Activated naive CD8-positive, alpha-beta T cell treated with anti-CD3 and anti-CD28 coated beads for 36 hours (primary cell): Measurements from ENCODE around the gene REXO5. TPM values are rescaled to one million over a fixed set of nuclear protein-coding genes. Genes with fewer than 3 reads are reported as not detected.
"Not testable (repeated sequence)": the region's sequence is repeated elsewhere in the genome, so short reads cannot be mapped to it uniquely, and the experiment has no call there.

Experiments
- DNase-seq: peaks from one replicate; pipeline ENCODE4 v3.0.0; 2021
- H3K27ac Mint-ChIP-seq: one replicate; pipeline ENCODE4 v1.8.0; 2022; ENCODE audit warnings: mild to moderate bottlenecking, moderate library complexity, mixed read lengths
- H3K27me3 Mint-ChIP-seq: one replicate; pipeline ENCODE4 v1.8.0; 2022; ENCODE audit warnings: mild to moderate bottlenecking, mixed read lengths
- H3K36me3 Mint-ChIP-seq: one replicate; pipeline ENCODE4 v1.8.0; 2021; ENCODE audit warnings: mild to moderate bottlenecking, mixed read lengths
- H3K4me1 Mint-ChIP-seq: one replicate; pipeline ENCODE4 v1.8.0; 2021; ENCODE audit warnings: mixed read lengths
- H3K4me3 Mint-ChIP-seq: one replicate; pipeline ENCODE4 v1.8.0; 2022; ENCODE audit warnings: mild to moderate bottlenecking, moderate library complexity, mixed read lengths
- H3K9me3 Mint-ChIP-seq: one replicate; pipeline ENCODE4 v1.8.0; 2022; ENCODE audit warnings: mixed read lengths
- total RNA-seq, 2 experiments: library from RNA; stranded (reverse); gene quantifications; one replicate each; pipeline ENCODE4 v1.2.3, GENCODE V29; 2021

REXO5 gene
- total RNA-seq, 2 experiments from 2014 or later, result 14.4 to 14.8 TPM

- H3K4me1 Mint-ChIP-seq, result peaks cover 5% of the 10 kb centered on the region
- H3K27me3 Mint-ChIP-seq, result no peaks in the 10 kb centered on the region
- no peak for DNase-seq
- H3K4me3 Mint-ChIP-seq, result no peak overlapping the region
- H3K36me3 Mint-ChIP-seq, result peaks cover 9% of the 10 kb centered on the region
- no peak overlapping the region for H3K27ac Mint-ChIP-seq
- H3K9me3 Mint-ChIP-seq, result no peaks in the 10 kb centered on the region
Measured at GRCh38 chr16:20850981-20851380, 44.7 kb downstream of the REXO5 start.

- Mint-ChIP-seq H3K27me3 (no peaks in the 10 kb centered on the region), H3K4me3 (no peak overlapping the region), H3K9me3 (no peaks in the 10 kb centered on the region), H3K27ac (no peak overlapping the region), H3K4me1 (peaks cover 5% of the 10 kb centered on the region), H3K36me3 (peaks cover 9% of the 10 kb centered on the region)
- DNase-seq, result no peak
Measured at GRCh38 chr16:20851601-20852000, 45.3 kb downstream of the REXO5 start.

GRCh38 chr16:20853143-20853542 is 46.8 kb downstream of the REXO5 start:
- DNase-seq, result no peak
- Mint-ChIP-seq H3K27me3 (no peaks in the 10 kb centered on the region), H3K4me3 (no peak overlapping the region), H3K36me3 (peaks cover 9% of the 10 kb centered on the region), H3K9me3 (no peaks in the 10 kb centered on the region), H3K4me1 (peaks cover 5% of the 10 kb centered on the region), H3K27ac (no peak overlapping the region)

GRCh38 chr16:20853981-20854620 is 47.8 kb downstream of the REXO5 start:
- no peaks in the 10 kb centered on the region for H3K27me3 Mint-ChIP-seq
- H3K4me3 Mint-ChIP-seq, result no peak overlapping the region
- H3K27ac Mint-ChIP-seq, result no peak overlapping the region
- H3K4me1 Mint-ChIP-seq, result peaks cover 5% of the 10 kb centered on the region
- no peaks in the 10 kb centered on the region for H3K9me3 Mint-ChIP-seq
- peaks cover 9% of the 10 kb centered on the region for H3K36me3 Mint-ChIP-seq
- DNase-seq, result no peak

- H3K27me3 Mint-ChIP-seq, result no peaks in the 10 kb centered on the region
- peaks cover 3% of the 10 kb centered on the region for H3K4me1 Mint-ChIP-seq
- peaks cover 14% of the 10 kb centered on the region for H3K36me3 Mint-ChIP-seq
- H3K9me3 Mint-ChIP-seq, result no peaks in the 10 kb centered on the region
- DNase-seq, result no peak
- H3K4me3 Mint-ChIP-seq, result no peak overlapping the region
- H3K27ac Mint-ChIP-seq, result no peak overlapping the region
Measured at GRCh38 chr16:20854963-20855362, 48.6 kb downstream of the REXO5 start.

GRCh38 chr16:20857281-20857680 is 51.0 kb downstream of the REXO5 start:
- H3K27ac Mint-ChIP-seq, result no peak overlapping the region
- H3K4me1 Mint-ChIP-seq, result no peaks in the 10 kb centered on the region
- no peak overlapping the region for H3K4me3 Mint-ChIP-seq
- H3K9me3 Mint-ChIP-seq, result no peaks in the 10 kb centered on the region
- H3K27me3 Mint-ChIP-seq, result no peaks in the 10 kb centered on the region
- H3K36me3 Mint-ChIP-seq, result peaks cover 14% of the 10 kb centered on the region
- no peak for DNase-seq

GRCh38 chr16:20859229-20859628 is 52.9 kb downstream of the REXO5 start:
- H3K9me3 Mint-ChIP-seq, result no peaks in the 10 kb centered on the region
- H3K36me3 Mint-ChIP-seq, result peaks cover 14% of the 10 kb centered on the region
- DNase-seq, result no peak
- no peak overlapping the region for H3K4me3 Mint-ChIP-seq
- peaks cover 3% of the 10 kb centered on the region for H3K4me1 Mint-ChIP-seq
- H3K27ac Mint-ChIP-seq, result no peak overlapping the region
- H3K27me3 Mint-ChIP-seq, result no peaks in the 10 kb centered on the region

- Mint-ChIP-seq H3K36me3 (peaks cover 17% of the 10 kb centered on the region), H3K9me3 (no peaks in the 10 kb centered on the region), H3K27ac (no peak overlapping the region), H3K4me1 (peaks cover 8% of the 10 kb centered on the region), H3K27me3 (no peaks in the 10 kb centered on the region), H3K4me3 (no peak overlapping the region)
- DNase-seq, result no peak
Measured at GRCh38 chr16:20859699-20860098, 53.4 kb downstream of the REXO5 start.

- no peak for DNase-seq
- Mint-ChIP-seq H3K36me3 (peaks cover 13% of the 10 kb centered on the region), H3K9me3 (no peaks in the 10 kb centered on the region), H3K4me3 (no peak overlapping the region), H3K4me1 (peaks cover 10% of the 10 kb centered on the region), H3K27ac (no peak overlapping the region), H3K27me3 (no peaks in the 10 kb centered on the region)
Measured at GRCh38 chr16:20860361-20860760, 54.0 kb downstream of the REXO5 start.

GRCh38 chr16:20860995-20861394 is 54.7 kb downstream of the REXO5 start:
- DNase-seq, H3K27me3 Mint-ChIP-seq, H3K9me3 Mint-ChIP-seq, H3K27ac Mint-ChIP-seq, H3K4me3 Mint-ChIP-seq: not testable (repeated sequence)
- H3K4me1 Mint-ChIP-seq, result peaks cover 15% of the 10 kb centered on the region
- peaks cover 10% of the 10 kb centered on the region for H3K36me3 Mint-ChIP-seq

- H3K27me3 Mint-ChIP-seq, result no peaks in the 10 kb centered on the region
- no peak overlapping the region for H3K27ac Mint-ChIP-seq
- no peak for DNase-seq
- no peaks in the 10 kb centered on the region for H3K9me3 Mint-ChIP-seq
- peaks cover 20% of the 10 kb centered on the region for H3K4me1 Mint-ChIP-seq
- H3K4me3 Mint-ChIP-seq, result no peak overlapping the region
- peaks cover 15% of the 10 kb centered on the region for H3K36me3 Mint-ChIP-seq
Measured at GRCh38 chr16:20862162-20862960, 56.0 kb downstream of the REXO5 start.

GRCh38 chr16:20864376-20864775 is 58.0 kb downstream of the REXO5 start:
- not testable (repeated sequence) for H3K9me3 Mint-ChIP-seq, DNase-seq, H3K27me3 Mint-ChIP-seq, H3K4me3 Mint-ChIP-seq, H3K27ac Mint-ChIP-seq
- Mint-ChIP-seq H3K4me1 (peaks cover 22% of the 10 kb centered on the region), H3K36me3 (peaks cover 15% of the 10 kb centered on the region)

- no peak overlapping the region for H3K4me3 Mint-ChIP-seq
- no peaks in the 10 kb centered on the region for H3K27me3 Mint-ChIP-seq
- H3K27ac Mint-ChIP-seq, result no peak overlapping the region
- peaks cover 9% of the 10 kb centered on the region for H3K36me3 Mint-ChIP-seq
- no peak for DNase-seq
- peaks cover 22% of the 10 kb centered on the region for H3K4me1 Mint-ChIP-seq
- H3K9me3 Mint-ChIP-seq, result no peaks in the 10 kb centered on the region
Measured at GRCh38 chr16:20865420-20866131, 59.2 kb downstream of the REXO5 start.

GRCh38 chr16:20866145-20866772 is 59.9 kb downstream of the REXO5 start:
- no peak overlapping the region for H3K4me3 Mint-ChIP-seq

GRCh38 chr16:20866801-20867200 is 60.5 kb downstream of the REXO5 start:
- H3K4me1 Mint-ChIP-seq, result peaks cover 25% of the 10 kb centered on the region
- H3K4me3 Mint-ChIP-seq, result no peak overlapping the region
- H3K27me3 Mint-ChIP-seq, result no peaks in the 10 kb centered on the region
- no peak for DNase-seq
- no peaks in the 10 kb centered on the region for H3K9me3 Mint-ChIP-seq
- H3K36me3 Mint-ChIP-seq, result peaks cover 12% of the 10 kb centered on the region
- no peak overlapping the region for H3K27ac Mint-ChIP-seq

More at GRCh38 chr16:20866145-20866772, 59.9 kb downstream of the REXO5 start:
- H3K27me3 Mint-ChIP-seq, result no peaks in the 10 kb centered on the region
- DNase-seq, result no peak
- peaks cover 22% of the 10 kb centered on the region for H3K4me1 Mint-ChIP-seq
- no peaks in the 10 kb centered on the region for H3K9me3 Mint-ChIP-seq
- peak overlapping the region; percentile 10 for H3K27ac Mint-ChIP-seq
- peaks cover 12% of the 10 kb centered on the region for H3K36me3 Mint-ChIP-seq
